Measurements from ENCODE around the gene PIGQ.
A peak's percentile ranks its signal among the peaks of the same experiment; 100 is the strongest.

- TF ChIP-seq, protein P1, sequence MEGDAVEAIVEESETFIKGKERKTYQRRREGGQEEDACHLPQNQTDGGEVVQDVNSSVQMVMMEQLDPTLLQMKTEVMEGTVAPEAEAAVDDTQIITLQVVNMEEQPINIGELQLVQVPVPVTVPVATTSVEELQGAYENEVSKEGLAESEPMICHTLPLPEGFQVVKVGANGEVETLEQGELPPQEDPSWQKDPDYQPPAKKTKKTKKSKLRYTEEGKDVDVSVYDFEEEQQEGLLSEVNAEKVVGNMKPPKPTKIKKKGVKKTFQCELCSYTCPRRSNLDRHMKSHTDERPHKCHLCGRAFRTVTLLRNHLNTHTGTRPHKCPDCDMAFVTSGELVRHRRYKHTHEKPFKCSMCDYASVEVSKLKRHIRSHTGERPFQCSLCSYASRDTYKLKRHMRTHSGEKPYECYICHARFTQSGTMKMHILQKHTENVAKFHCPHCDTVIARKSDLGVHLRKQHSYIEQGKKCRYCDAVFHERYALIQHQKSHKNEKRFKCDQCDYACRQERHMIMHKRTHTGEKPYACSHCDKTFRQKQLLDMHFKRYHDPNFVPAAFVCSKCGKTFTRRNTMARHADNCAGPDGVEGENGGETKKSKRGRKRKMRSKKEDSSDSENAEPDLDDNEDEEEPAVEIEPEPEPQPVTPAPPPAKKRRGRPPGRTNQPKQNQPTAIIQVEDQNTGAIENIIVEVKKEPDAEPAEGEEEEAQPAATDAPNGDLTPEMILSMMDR (conservative IDR thresholded peaks at IDR 0.05 in 1 of 2, IDR thresholded peaks at IDR 0.05 in 1 of 2; ENCODE audit: extremely low read depth in 1 of 2, insufficient read depth in 1 of 2, low read depth in 1 of 2, low read length in 2 of 2), result peak in 1 of 2 donors; percentile 6
- no peak for TF ChIP-seq EZH2 (IDR thresholded peaks at IDR 0.05; ENCODE audit: borderline replicate concordance, low read length)
Measured at GRCh38 chr16:585351-585750, 15.6 kb downstream of the PIGQ start.

Data from mammary epithelial cell (primary cell).